NCI-H2196 treated with DMSO at 0.1 percent for 48 hours (cell line): Measurements from ENCODE around the gene FGF4.
A peak's percentile ranks its signal among the peaks of the same experiment; 100 is the strongest.

Source experiments
- DNase-seq: peaks from one replicate; lab custom pipeline; 2025; ENCODE audit not compliant: unreplicated experiment; lab: John Stamatoyannopoulos, UW

FGF4 gene

GRCh38 chr11:69727266-69727665 is 47.9 kb downstream of the FGF4 start:
- DNase-seq = no peak

GRCh38 chr11:69726481-69726880 is 48.7 kb downstream of the FGF4 start:
- DNase-seq = no peak

GRCh38 chr11:69726019-69726418 is 49.1 kb downstream of the FGF4 start:
- no peak for DNase-seq

GRCh38 chr11:69721745-69722144 is 53.4 kb downstream of the FGF4 start:
- peak; percentile 4 for DNase-seq

GRCh38 chr11:69721106-69721505 is 54.0 kb downstream of the FGF4 start:
- DNase-seq = no peak
